Gastroesophageal sphincter (tissue), 4 donors: ENCODE data around the gene PCDHB1. TPM values are rescaled to one million over a fixed set of nuclear protein-coding genes. Genes with fewer than 3 reads are reported as not detected.

Experiments used
- ATAC-seq: fragments of 150-250 bp; one replicate; pipeline ENCODE4 v1.9.1; 2016; ENCODE audit warnings: mild to moderate bottlenecking, moderate library complexity
- H3K27ac ChIP-seq, 4 donors: fragments of 200-600 bp; sonication (generic) in 3 of 4; 1 replicate in 3 of 4; 2 replicates in 1 of 4; pipeline ENCODE4 v1.5.1; 2016 to 2019
- H3K27me3 ChIP-seq: fragments of 200-600 bp; sonication (generic); one replicate; pipeline ENCODE4 v1.5.1; 2019
- H3K36me3 ChIP-seq, 2 donors: fragments of 200-600 bp; sonication (generic); one replicate each; pipeline ENCODE4 v1.5.1; 2019; ENCODE audit warnings: control low read depth in 1 of 2
- H3K4me1 ChIP-seq, 3 donors: fragments of 200-600 bp; sonication (generic); 1 replicate in 2 of 3; 2 replicates in 1 of 3; pipeline ENCODE4 v1.5.1; 2016 to 2019; ENCODE audit warnings: control low read depth in 2 of 3
- H3K4me3 ChIP-seq, 2 donors: fragments of 200-600 bp; sonication (generic); one replicate each; pipeline ENCODE4 v1.5.1; 2019; ENCODE audit warnings: mild to moderate bottlenecking in 1 of 2, moderate library complexity in 1 of 2
- H3K9me3 ChIP-seq, 3 donors: fragments of 200-600 bp; sonication (generic); one replicate each; pipeline ENCODE4 v1.5.1; 2017 to 2019; ENCODE audit warnings: control low read depth in 2 of 3
- EP300 ChIP-seq: sonication (generic); formaldehyde crosslinking; IDR thresholded peaks from one replicate; pipeline ENCODE4 v1.6.1; 2017; ENCODE audit warnings: antibody characterized with exemption, mild to moderate bottlenecking
- POLR2A ChIP-seq, 2 donors: fragments of 450-650 bp; IDR thresholded peaks; one replicate each; pipeline ENCODE4 v1.6.1; 2017; ENCODE audit warnings: antibody characterized with exemption in 2 of 2, mild to moderate bottlenecking in 2 of 2, moderate library complexity in 1 of 2
- POLR2AphosphoS5 ChIP-seq: sonication (generic); formaldehyde crosslinking; IDR thresholded peaks from one replicate; pipeline ENCODE4 v1.6.1; 2017; ENCODE audit warnings: antibody characterized with exemption
- WGBS, 2 donors: methylation state at CpG; one replicate each; pipeline ENCODE4 v1.1.5; 2018; ENCODE audit warnings: low coverage in 1 of 2; 5-methylcytosine and 5-hydroxymethylcytosine counted together
- total RNA-seq, 4 donors: library from RNA; depleted of rRNA; stranded (reverse); fragments of >200 nt; gene quantifications; one replicate each; pipeline ENCODE4 v1.1.0, GENCODE V29; 2016
- TF ChIP-seq, protein P1 (sequence below), 4 experiments: fragments of 200-600 bp in 2 of 4; fragments of 450-650 bp in 2 of 4; sonication (generic) in 1 of 4; IDR thresholded peaks; one replicate each; pipeline ENCODE4 v1.5.1; 2017 to 2019; ENCODE audit warnings: antibody characterized with exemption in 4 of 4, mild to moderate bottlenecking in 2 of 4, moderate library complexity in 2 of 4

Gene PCDHB1, protein sequence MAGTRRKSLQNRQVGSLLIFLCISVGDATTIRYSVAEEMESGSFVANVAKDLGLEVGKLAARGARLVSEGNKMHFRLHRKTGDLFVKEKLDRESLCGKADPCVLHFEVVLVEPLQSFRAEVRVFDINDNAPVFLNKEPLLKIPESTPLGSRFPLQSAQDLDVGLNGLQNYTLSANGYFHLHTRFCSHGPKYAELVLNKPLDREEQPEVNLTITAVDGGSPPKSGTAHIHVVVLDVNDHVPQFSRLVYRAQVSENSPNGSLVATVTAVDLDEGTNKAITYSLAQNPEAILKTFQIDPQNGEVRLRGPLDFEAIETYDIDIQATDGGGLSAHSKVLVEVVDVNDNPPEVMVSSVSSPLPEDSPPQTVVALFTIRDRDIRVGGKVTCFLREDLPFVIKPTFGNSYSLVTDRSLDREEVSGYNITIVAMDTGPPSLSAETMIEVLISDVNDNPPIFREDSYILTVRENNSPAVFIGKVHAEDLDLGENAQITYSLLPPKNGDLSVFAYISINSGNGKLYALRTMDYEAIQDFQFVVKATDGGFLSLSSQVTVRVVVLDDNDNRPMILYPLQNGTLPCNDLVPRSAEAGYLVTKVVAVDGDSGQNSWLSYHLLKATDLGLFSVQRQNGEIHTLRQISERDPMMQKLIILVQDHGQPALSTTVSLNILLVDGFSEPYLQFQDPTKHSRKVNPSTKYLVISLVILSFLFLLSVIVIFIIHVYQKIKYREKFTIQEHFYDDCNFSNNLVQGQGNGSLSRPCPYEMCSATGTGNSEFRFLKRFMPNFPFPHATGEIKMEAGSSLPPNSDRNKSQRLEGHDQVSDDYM
- total RNA-seq: under 1 TPM in 2 of 4 donors, not detected in 2; 0.05 to 0.13 TPM

DNA sequence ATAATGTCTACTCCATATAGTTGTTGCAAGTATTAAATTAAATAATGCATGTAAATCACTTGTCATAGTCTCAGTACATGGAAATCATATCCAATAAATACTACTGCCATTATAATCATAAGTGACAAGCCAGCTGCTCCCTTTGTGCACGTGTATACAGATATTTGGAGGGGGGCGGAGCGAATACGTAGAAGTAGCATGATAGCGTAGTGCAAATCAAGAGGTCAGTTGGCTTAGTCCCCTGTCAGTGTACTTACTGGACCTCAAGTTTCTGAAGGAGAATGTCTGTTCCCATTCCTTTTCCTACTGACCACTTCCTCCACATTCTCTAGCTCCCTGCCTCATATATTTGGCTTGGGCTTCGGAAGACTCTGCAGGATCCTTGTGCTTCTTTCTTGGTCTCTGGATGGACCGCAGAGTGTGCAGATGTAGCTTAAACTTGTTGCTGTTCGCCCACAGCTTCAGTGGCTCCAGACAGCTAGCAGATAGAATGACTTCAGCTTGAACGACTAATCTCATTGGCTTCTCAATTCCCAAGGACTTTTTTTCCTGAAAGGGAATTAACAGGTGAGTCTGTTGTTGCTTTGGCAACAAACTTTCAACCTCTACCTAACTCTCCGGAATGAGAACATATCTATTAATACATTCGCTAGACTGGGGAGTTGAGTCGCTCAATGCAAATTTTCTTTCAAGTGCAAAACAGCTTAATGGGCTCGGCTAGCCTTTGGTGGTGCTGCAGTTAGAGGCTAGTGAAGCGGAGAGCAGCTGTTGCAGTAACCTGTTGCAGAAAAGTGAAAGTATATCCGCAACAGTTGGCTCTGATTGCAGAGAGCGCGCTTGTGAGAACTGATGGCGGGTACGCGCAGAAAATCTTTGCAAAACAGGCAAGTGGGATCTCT lies at the start of gene PCDHB1:
Gene PCDHB1, plus strand, starts transcription at position 753 of the 899 bp plus-strand sequence. Its CDS starts 97 bp downstream, at position 850.
- no peaks in the 10 kb centered on the region for H3K36me3 ChIP-seq
- no peaks in the 10 kb centered on the region for H3K9me3 ChIP-seq
- H3K27ac ChIP-seq: no peak within 1 kb of the TSS
- TF ChIP-seq EP300 (no peak), POLR2AphosphoS5 (no peak), POLR2A (IDR thresholded peaks at IDR 0.05) (no peak)
- TF ChIP-seq, protein P1, sequence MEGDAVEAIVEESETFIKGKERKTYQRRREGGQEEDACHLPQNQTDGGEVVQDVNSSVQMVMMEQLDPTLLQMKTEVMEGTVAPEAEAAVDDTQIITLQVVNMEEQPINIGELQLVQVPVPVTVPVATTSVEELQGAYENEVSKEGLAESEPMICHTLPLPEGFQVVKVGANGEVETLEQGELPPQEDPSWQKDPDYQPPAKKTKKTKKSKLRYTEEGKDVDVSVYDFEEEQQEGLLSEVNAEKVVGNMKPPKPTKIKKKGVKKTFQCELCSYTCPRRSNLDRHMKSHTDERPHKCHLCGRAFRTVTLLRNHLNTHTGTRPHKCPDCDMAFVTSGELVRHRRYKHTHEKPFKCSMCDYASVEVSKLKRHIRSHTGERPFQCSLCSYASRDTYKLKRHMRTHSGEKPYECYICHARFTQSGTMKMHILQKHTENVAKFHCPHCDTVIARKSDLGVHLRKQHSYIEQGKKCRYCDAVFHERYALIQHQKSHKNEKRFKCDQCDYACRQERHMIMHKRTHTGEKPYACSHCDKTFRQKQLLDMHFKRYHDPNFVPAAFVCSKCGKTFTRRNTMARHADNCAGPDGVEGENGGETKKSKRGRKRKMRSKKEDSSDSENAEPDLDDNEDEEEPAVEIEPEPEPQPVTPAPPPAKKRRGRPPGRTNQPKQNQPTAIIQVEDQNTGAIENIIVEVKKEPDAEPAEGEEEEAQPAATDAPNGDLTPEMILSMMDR (IDR thresholded peaks at IDR 0.05): no peak
- peaks cover 0 to 16% (median 0%) of the 10 kb centered on the region in 3 donors for H3K4me1 ChIP-seq
- H3K4me3 ChIP-seq: peak within 1 kb of the TSS; percentile 40 to 58
- no peak for ATAC-seq
- peaks cover 68% of the 10 kb centered on the region for H3K27me3 ChIP-seq
- 6 to 11% methylated on average over 5 to 19 of the region's 20 CpGs for WGBS, 2 donors

DNA sequence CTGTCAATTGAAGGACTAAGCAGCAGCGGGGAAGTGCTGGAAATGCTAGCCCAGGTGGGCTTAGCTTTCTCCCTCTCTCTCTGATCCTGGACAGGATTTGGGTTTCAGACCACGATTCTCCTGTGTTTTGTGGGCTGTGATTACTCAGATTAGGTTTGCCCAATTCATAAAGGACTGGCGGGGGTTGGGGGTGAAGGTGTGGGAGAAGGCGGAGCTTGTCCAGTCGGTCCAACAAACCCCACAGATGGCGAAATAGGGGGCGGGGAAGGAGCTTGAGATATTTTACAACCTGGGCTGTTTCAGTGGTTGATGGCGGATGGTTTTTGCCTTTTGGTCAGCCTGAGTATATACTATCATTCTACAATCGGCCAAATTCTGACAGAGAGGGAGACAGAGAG lies 49.7 kb upstream of the PCDHB1 start:
- TF ChIP-seq POLR2A (IDR thresholded peaks at IDR 0.05) (no peak), EP300 (no peak), POLR2AphosphoS5 (no peak)
- TF ChIP-seq, protein P1 (IDR thresholded peaks at IDR 0.05): no peak
- ATAC-seq: no peak

DNA sequence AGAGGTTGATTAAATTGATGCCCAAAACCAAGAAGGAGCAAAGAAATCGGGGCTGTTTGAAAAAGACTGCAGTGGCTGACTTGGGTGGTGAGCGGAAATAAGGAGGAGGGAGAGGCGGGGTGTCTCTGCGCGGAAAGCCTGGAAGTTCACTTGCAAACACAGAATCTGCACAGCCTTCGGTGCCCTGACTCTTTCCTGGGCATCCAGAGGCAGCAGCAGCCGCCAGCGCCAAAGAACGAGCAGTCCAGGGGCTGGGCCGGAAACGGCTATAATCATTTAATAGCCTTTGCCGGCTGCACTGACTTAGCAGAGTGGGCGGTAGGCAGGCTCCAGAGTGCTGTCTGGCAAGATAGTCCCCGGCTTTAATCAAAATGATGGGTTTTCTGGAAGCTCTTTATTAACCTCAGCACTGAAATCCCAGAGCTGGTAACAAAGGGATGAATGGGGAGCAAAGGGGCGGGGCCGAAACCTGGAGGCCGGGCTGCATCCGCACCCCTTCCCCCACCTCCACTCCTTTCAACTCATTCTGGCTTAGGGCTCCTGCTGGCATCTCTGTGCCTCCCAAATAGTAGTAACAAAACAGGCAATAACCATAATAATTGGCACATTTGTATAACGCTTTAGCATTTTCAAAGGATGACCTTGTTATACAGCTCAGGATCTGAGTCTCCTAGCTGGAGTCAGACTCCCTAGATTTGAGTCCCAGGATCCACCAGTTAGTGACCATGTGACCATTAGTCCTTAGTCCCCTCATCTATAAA lies 49.1 kb upstream of the PCDHB1 start:
- H3K27ac ChIP-seq: peak overlapping the region in 1 of 4 donors; percentile 40
- no peaks in the 10 kb centered on the region for H3K27me3 ChIP-seq
- WGBS, 2 donors: 3 to 4% methylated on average over 11 to 15 of the region's 19 CpGs
- ATAC-seq: no peak
- no peaks in the 10 kb centered on the region for H3K9me3 ChIP-seq
- H3K4me3 ChIP-seq: peak overlapping the region; percentile 18 to 36
- H3K36me3 ChIP-seq: no peaks in the 10 kb centered on the region
- TF ChIP-seq, protein P1 (IDR thresholded peaks at IDR 0.05): no peak
- TF ChIP-seq POLR2AphosphoS5 (no peak), POLR2A (IDR thresholded peaks at IDR 0.05) (no peak), EP300 (no peak)
- peaks cover 0 to 16% (median 7%) of the 10 kb centered on the region in 3 donors for H3K4me1 ChIP-seq

More for the DNA sequence above, 49.7 kb upstream of the PCDHB1 start:
- H3K9me3 ChIP-seq: no peaks in the 10 kb centered on the region
- H3K4me3 ChIP-seq: peak overlapping the region; percentile 18 to 36
- H3K27ac ChIP-seq: peak overlapping the region in 1 of 4 donors; percentile 40
- no peaks in the 10 kb centered on the region for H3K36me3 ChIP-seq
- H3K27me3 ChIP-seq: no peaks in the 10 kb centered on the region
- 6% methylated on average over 7 to 8 of the region's 9 CpGs for whole genome bisulfite sequencing, 2 donors
- H3K4me1 ChIP-seq: peaks cover 0 to 16% (median 7%) of the 10 kb centered on the region in 3 donors

DNA sequence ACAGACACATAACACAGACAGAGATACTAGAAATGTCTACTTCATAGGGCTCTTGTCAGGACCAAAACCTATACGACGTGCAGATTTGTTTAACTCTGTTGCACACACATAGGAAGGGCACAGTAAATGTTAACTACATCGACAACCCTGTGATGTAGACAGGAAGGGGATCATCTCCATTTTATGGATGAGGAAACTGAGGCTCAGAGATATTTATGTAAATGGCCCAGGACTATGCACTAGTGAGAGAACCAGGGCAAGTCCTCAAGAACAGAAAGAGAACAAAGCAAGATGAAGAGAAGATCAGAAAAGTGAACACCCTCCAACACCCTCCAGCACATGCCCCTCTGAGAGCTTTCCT lies 48.6 kb upstream of the PCDHB1 start:
- no peaks in the 10 kb centered on the region for H3K27me3 ChIP-seq
- H3K27ac ChIP-seq: no peak overlapping the region
- 57 to 83% methylated on average over 3 of the region's 3 CpGs for WGBS, 2 donors
- H3K4me1 ChIP-seq: peaks cover 0 to 16% (median 7%) of the 10 kb centered on the region in 3 donors
- no peak for ATAC-seq
- no peaks in the 10 kb centered on the region for H3K36me3 ChIP-seq
- H3K4me3 ChIP-seq: no peak overlapping the region
- no peak for TF ChIP-seq POLR2A (IDR thresholded peaks at IDR 0.05)
- TF ChIP-seq, protein P1 (IDR thresholded peaks at IDR 0.05): no peak
- TF ChIP-seq POLR2AphosphoS5: no peak
- TF ChIP-seq EP300: no peak
- no peaks in the 10 kb centered on the region for H3K9me3 ChIP-seq
